NOMO-1 (cell line): Measurements from ENCODE around the gene VWC2L.

Experiments
- DNase-seq, 2 experiments: peaks; one replicate each; lab custom pipeline; 2025; ENCODE audit not compliant: unreplicated experiment in 2 of 2; lab: John Stamatoyannopoulos, UW

VWC2L gene

GRCh38 chr2:214533541-214533940 lies 122.7 kb downstream of the VWC2L start:
- DNase-seq = no peak

- no peak for DNase-seq
Measured at GRCh38 chr2:214536625-214537024, 125.8 kb downstream of the VWC2L start.

- no peak for DNase-seq
Measured at GRCh38 chr2:214537929-214538328, 127.1 kb downstream of the VWC2L start.

DNA sequence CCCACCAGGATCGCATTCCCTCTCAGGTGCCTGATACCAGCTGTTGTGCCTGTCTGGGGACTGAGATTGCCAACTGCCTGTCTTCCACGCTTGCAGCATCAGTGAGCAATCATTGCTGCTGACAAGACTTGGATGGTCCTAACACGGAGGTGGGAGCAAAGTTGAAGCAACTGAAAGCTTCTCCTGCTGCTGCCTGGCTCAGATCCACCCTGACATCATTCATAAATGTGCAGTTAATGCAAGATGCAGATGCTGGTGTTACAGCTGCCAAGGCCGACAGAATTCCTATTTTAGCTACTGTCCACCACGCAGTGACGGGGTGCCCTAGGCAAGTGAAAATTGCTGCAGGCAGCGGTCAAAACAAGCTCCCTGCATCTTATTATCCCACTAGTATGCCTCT lies 131.4 kb downstream of the VWC2L start:
- DNase-seq = no peak

GRCh38 chr2:214542866-214543265 lies 132.0 kb downstream of the VWC2L start:
- DNase-seq = no peak

- no peak for DNase-seq
Measured at GRCh38 chr2:214543386-214543955, 132.6 kb downstream of the VWC2L start.

GRCh38 chr2:214545898-214546542 lies 135.2 kb downstream of the VWC2L start:
- DNase-seq = no peak

GRCh38 chr2:214547931-214548330 lies 137.1 kb downstream of the VWC2L start:
- DNase-seq = no peak

GRCh38 chr2:214549946-214550345 lies 139.1 kb downstream of the VWC2L start:
- DNase-seq = no peak

- peak; percentile 81 to 82 for DNase-seq
Measured at GRCh38 chr2:214550786-214551185, 139.9 kb downstream of the VWC2L start.

DNA sequence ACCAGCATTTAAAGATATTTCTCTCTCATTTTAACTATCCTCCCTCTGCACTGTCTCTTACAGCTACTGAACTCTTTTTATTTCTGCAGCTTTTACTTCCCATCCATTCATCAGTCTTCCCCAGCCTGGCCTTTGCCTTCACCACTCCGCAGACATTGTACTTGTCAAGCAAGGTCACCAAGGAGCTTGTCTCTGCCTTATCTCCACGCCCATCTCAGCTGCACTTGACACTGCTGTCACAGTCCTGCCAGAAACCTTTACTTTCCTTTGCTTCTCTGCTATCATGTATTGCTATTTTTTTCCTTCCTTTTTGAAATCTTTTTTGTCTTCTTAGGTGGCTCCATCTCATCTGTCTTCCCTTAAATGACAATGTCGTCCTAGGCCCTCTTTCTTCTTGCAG lies 147.0 kb downstream of the VWC2L start:
- no peak for DNase-seq

DNA sequence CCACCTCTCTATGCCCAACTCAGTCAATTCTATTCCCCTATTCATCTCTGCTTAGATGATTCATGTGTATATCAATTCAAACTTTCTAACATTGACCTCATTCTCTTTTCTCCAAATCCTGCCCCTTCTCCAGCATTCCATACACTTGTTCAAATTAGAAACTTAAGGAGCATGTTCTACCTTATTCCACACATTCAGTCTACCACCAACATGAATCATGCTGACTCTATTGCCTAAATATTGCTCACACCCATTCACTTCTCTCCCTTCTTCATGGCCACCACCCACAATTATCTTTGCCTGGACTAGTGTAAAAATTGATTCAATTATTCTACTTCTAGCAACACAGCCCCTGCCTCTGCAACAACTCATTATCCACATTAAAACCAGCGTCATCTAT lies 147.5 kb downstream of the VWC2L start:
- DNase-seq = no peak

DNA sequence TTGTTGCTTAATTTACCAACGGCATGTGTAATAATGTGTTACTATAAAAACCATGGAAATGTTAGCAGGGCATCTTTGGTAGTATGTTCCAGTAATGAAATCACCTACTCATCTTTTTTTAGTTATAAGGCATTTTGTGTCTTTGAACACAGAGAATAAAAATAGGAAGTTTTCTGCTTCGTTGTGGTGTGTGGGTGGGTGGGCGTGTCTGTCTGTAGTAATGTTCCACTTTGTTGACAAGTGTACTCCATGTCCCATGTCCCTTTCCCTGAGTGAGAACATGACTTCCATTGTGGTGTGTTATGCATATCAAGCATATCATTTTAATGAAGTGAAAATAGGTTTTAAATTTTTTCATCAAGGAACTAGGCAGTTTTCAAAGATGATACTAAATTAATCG lies 149.3 kb downstream of the VWC2L start:
- DNase-seq = no peak

- DNase-seq = no peak
Measured at GRCh38 chr2:214560618-214561190, 149.8 kb downstream of the VWC2L start.

DNA sequence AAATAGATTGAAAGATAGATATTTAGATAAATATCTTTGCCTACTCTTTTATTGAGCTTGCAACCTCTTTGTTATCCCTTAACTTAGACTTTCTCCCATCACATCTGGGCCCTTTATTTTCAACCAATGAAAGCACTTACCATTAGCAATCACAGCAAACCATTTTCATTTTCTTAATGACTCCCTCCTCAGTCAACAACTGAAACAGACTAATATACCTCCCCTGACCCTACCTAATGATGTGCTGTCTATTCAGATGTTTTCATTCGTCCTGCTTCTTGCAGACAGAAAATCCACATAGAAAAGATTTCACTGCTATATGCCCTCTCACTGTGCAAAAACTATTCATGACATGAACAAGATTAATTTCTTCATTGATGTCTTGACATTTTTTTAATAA lies 154.4 kb downstream of the VWC2L start:
- DNase-seq = no peak

GRCh38 chr2:214566457-214566856 lies 155.6 kb downstream of the VWC2L start:
- DNase-seq = no peak

DNA sequence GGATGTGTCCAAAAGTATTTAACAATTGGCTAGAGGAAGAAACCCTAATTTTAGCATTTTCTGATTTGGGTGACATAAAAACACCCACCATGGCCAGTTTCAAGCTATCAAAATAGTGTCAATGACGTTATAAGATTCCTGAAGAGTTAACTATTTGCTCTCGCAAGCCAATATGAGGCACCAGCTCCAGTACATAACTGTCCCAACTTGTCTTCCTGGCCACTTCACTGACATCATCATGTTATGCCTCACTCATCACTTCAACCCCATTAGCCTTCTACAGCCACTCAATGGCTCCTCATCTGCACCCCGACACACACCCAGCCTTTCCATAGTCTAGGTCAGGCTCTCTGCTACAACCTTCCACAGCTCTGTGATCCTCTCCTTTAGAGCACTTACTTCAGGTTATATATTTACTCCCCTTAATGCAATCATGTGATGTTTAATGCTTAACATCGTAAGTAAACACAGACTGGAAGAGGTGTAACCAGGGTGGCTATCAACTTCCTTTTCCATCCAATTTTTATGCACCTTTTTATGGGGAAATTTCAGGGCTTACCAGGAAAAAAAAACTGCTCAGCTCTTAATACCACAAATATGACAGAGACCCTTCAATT lies 158.7 kb downstream of the VWC2L start:
- DNase-seq = no peak

DNA sequence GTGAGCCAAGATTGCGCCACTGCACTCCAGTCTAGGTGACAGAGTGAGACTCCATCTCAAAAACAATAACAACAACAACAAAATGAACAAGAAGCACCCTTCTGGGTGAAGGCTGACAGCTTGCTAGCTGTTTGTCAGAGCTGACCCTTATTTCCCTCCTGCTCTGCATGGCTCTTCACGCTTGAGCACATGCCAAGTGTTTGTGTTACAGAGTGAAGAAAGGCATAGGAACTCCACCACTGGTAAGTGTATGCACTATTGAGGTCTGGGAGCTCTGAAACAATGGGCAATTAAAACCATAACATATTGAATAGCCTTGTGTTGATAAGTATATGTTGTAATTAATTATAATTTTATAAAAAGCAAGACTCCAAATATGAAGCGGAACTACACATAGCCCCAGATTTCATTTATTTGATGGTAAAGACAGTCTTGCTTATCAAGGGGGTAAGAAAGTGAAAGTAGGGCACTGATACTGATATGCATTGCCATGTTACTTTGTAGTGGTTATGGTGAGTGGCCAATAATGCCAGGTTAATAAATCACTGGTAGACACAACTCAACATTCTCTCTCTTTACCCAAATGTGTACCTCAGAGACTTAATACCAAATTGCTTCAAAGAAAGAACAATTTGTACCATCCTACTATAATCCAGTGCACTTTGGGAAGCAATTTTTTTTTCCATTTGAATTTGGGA lies 163.4 kb downstream of the VWC2L start:
- no peak for DNase-seq

GRCh38 chr2:214575030-214575429 lies 164.2 kb downstream of the VWC2L start:
- DNase-seq = no peak

- DNase-seq = no peak
Measured at GRCh38 chr2:214575465-214575864, 164.6 kb downstream of the VWC2L start.

DNA sequence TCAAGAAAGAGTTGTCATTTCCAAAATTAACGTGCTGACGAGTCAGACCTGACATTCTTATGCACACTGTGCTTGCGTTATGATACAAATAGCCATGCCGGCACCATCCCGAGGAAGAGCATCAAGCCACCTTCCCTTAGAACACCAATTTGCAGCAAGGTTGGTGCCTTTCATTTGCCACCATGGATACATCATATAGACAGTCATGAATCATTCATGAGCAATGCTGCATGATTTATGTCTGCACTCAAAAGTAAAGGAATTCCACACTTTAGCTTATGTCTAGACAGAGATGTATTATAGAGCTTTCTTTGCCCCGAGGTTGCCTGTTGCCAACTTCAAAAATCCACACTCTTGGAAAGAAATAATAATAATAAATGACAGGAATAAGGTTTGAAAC lies 166.9 kb downstream of the VWC2L start:
- DNase-seq = no peak

- DNase-seq = no peak
Measured at GRCh38 chr2:214578442-214578841, 167.6 kb downstream of the VWC2L start.
